NCI-H1930 (cell line): ENCODE data around the gene TCF4.

Source experiments
- DNase-seq, 2 experiments: peaks; one replicate each; lab custom pipeline; 2025; lab: John Stamatoyannopoulos, UW

TCF4 gene

GRCh38 chr18:55546851-55547704 lies 40.9 kb downstream of the TCF4 start:
- DNase-seq, result peak; percentile 35 to 51

GRCh38 chr18:55544014-55544413 lies 44.0 kb downstream of the TCF4 start:
- DNase-seq, result peak; percentile 65 to 68

GRCh38 chr18:55543130-55543704 lies 44.8 kb downstream of the TCF4 start:
- DNase-seq, result peak in 1 of 2 experiments; percentile 50

- DNase-seq, result no peak
Measured at GRCh38 chr18:55541571-55541970, 46.4 kb downstream of the TCF4 start.

- no peak for DNase-seq
Measured at GRCh38 chr18:55539240-55539639, 48.8 kb downstream of the TCF4 start.

GRCh38 chr18:55534996-55535395 lies 53.0 kb downstream of the TCF4 start:
- DNase-seq, result no peak

- DNase-seq, result no peak
Measured at GRCh38 chr18:55534547-55534946, 53.4 kb downstream of the TCF4 start.

- DNase-seq, result no peak
Measured at GRCh38 chr18:55530166-55530565, 57.8 kb downstream of the TCF4 start.

GRCh38 chr18:55529581-55529980 lies 58.4 kb downstream of the TCF4 start:
- DNase-seq, result no peak

GRCh38 chr18:55525845-55526244 lies 62.1 kb downstream of the TCF4 start:
- DNase-seq, result no peak

GRCh38 chr18:55524353-55525073 lies 63.5 kb downstream of the TCF4 start:
- no peak for DNase-seq

GRCh38 chr18:55523001-55523400 lies 65.0 kb downstream of the TCF4 start:
- DNase-seq, result no peak

GRCh38 chr18:55522011-55522410 lies 66.0 kb downstream of the TCF4 start:
- no peak for DNase-seq

- DNase-seq, result no peak
Measured at GRCh38 chr18:55517055-55517454, 70.9 kb downstream of the TCF4 start.

- no peak for DNase-seq
Measured at GRCh38 chr18:55515941-55516710, 71.9 kb downstream of the TCF4 start.

GRCh38 chr18:55515214-55515613 lies 72.8 kb downstream of the TCF4 start:
- no peak for DNase-seq

GRCh38 chr18:55513161-55513560 lies 74.8 kb downstream of the TCF4 start:
- DNase-seq, result no peak

GRCh38 chr18:55511277-55511676 lies 76.7 kb downstream of the TCF4 start:
- DNase-seq, result no peak

GRCh38 chr18:55510809-55511208 lies 77.2 kb downstream of the TCF4 start:
- DNase-seq, result peak in 1 of 2 experiments; percentile 39

GRCh38 chr18:55509631-55510324 lies 78.2 kb downstream of the TCF4 start:
- no peak for DNase-seq

GRCh38 chr18:55508651-55509050 lies 79.3 kb downstream of the TCF4 start:
- DNase-seq, result no peak

- DNase-seq, result no peak
Measured at GRCh38 chr18:55506074-55506473, 81.9 kb downstream of the TCF4 start.
